Measurements from ENCODE around the gene FAP.

DNA sequence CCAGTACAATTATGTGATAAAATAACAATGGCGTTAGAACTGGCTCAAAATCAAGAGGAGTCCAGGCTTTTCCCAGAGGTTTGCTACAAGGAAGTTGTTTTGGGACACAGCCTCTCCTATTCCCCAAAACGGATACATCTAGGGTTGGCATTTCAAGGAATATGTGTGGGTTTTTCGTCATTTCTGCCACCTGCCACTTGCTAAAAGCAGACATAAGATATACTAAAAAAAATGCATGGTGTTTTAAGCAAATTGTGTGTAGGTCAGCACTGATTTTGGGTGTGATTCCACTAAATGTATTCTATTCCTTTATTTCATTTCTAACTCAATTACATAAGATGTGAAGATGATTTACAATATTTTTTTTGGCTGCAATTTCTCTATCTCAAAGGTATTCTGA is 54.8 kb downstream of the FAP start:
- TF ChIP-seq, protein P1, sequence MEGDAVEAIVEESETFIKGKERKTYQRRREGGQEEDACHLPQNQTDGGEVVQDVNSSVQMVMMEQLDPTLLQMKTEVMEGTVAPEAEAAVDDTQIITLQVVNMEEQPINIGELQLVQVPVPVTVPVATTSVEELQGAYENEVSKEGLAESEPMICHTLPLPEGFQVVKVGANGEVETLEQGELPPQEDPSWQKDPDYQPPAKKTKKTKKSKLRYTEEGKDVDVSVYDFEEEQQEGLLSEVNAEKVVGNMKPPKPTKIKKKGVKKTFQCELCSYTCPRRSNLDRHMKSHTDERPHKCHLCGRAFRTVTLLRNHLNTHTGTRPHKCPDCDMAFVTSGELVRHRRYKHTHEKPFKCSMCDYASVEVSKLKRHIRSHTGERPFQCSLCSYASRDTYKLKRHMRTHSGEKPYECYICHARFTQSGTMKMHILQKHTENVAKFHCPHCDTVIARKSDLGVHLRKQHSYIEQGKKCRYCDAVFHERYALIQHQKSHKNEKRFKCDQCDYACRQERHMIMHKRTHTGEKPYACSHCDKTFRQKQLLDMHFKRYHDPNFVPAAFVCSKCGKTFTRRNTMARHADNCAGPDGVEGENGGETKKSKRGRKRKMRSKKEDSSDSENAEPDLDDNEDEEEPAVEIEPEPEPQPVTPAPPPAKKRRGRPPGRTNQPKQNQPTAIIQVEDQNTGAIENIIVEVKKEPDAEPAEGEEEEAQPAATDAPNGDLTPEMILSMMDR (IDR thresholded peaks at IDR 0.05; ENCODE audit: low read depth, low read length) = no peak
- TF ChIP-seq POLR2A (IDR thresholded peaks at IDR 0.05; ENCODE audit: extremely low read depth, insufficient read length) = no peak

Measured in NB4 (cell line).